MCF 10A (cell line): ENCODE data around the gene EXD3. TPM values are rescaled to one million over a fixed set of nuclear protein-coding genes. Genes with fewer than 3 reads are reported as not detected.
A peak's percentile ranks its signal among the peaks of the same experiment; 100 is the strongest.

Experiments
- BruUV-seq: library from RNA; stranded (reverse); fragments of 400-500 nt; replicated peaks from 2 replicates; lab custom pipeline; 2021; lab: Mats Ljungman, UMichigan
- CTCF ChIA-PET: fragments of 300-600 bp; sonication (Branson Sonifier 250); formaldehyde crosslinking; extraction: SDS; loops from one replicate; lab custom pipeline; 2021; ENCODE audit warnings: antibody characterized with exemption, inconsistent platforms; lab: Yijun Ruan, JAX
- POLR2A ChIA-PET: fragments of 300-600, 350-650 bp; sonication (Branson Sonifier 250); formaldehyde crosslinking; extraction: SDS; loops from one replicate; lab custom pipeline; 2020; ENCODE audit warnings: antibody characterized with exemption, inconsistent platforms; lab: Yijun Ruan, JAX
- DNase-seq: peaks from one replicate; pipeline ENCODE4 v3.0.0-alpha.2; 2018; ENCODE audit not compliant: unreplicated experiment
- H3K27ac Mint-ChIP-seq: one replicate; pipeline ENCODE4 v1.8.0; 2022; ENCODE audit warnings: mild to moderate bottlenecking, low read depth, mixed read lengths; ENCODE audit not compliant: unreplicated experiment
- H3K27me3 Mint-ChIP-seq: one replicate; pipeline ENCODE4 v1.8.0; 2022; ENCODE audit warnings: mixed read lengths; ENCODE audit not compliant: insufficient read depth, unreplicated experiment
- H3K36me3 Mint-ChIP-seq: one replicate; pipeline ENCODE4 v1.8.0; 2022; ENCODE audit warnings: mild to moderate bottlenecking, moderate library complexity, mixed read lengths; ENCODE audit not compliant: insufficient read depth, unreplicated experiment
- H3K4me1 Mint-ChIP-seq: one replicate; pipeline ENCODE4 v1.8.0; 2022; ENCODE audit warnings: mixed read lengths; ENCODE audit not compliant: insufficient read depth, unreplicated experiment
- H3K4me3 Mint-ChIP-seq: one replicate; pipeline ENCODE4 v1.8.0; 2022; ENCODE audit warnings: mild to moderate bottlenecking, moderate library complexity, mixed read lengths; ENCODE audit not compliant: unreplicated experiment
- H3K9me3 Mint-ChIP-seq: one replicate; pipeline ENCODE4 v1.8.0; 2022; ENCODE audit warnings: mixed read lengths; ENCODE audit not compliant: unreplicated experiment
- CTCF ChIP-seq: fragments of 200-600 bp; IDR thresholded peaks from one replicate; pipeline ENCODE4 v1.8.0; 2022; ENCODE audit warnings: antibody characterized with exemption, mild to moderate bottlenecking; ENCODE audit not compliant: unreplicated experiment
- intact Hi-C: fragments of 100-400 bp; cut with micrococcal nuclease; formaldehyde crosslinking; loops from 2 replicates; pipeline ENCODE4 v1.14.1; 2022
- total RNA-seq: library from RNA; stranded (reverse); gene quantifications from 2 replicates; pipeline ENCODE4 v1.2.3, GENCODE V29; 2022

The EXD3 gene
- total RNA-seq, 1 experiment from 2014 or later, result 17.1 TPM

DNA sequence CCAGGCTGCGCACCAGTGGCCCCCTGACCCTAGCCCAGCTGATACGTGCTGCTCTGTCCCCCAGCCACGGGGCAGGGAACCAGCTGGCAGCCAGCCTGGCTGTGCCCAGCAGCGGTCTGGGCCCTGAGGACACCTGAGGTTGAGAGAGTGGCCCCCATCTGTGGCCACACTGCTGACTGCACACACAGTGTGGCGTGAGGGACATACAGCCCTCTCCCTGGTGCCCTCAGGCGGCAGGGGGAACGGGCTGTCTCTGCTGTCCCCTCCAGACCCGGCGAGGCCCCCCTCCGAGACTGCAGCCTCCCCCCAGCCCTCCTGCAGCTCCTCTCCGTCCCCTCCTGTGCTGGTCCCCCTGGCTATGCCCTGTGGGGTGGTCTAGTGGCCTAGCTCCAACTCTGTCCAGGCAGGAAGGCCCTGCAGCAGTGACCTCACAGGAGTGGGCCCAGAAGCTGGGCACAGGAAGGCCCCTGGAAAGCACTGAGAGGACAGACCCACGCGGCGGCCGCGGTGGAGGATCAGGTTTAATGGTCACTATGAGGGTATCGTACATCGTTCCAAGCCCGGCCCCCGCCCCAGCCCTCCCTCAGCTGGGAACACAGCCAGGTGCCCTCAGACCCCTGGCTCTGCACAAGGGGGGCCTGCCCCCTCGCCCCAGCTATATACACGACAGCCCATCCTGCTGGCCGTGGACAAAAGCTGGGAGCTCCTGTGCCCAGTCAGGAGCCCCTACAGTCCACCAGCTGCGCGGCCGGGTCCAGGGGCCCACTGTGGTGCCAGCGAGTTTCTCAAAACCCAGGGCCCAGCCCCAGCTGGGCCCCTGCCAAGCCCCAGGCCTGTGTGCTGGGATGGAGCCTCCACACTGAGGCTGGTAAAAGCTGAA is 25.0 kb upstream of the EXD3 start:
- Mint-ChIP-seq H3K4me3 (no peak overlapping the region), H3K36me3 (no peaks in the 10 kb centered on the region), H3K27ac (no peak overlapping the region), H3K4me1 (peaks cover 11% of the 10 kb centered on the region), H3K9me3 (no peaks in the 10 kb centered on the region), H3K27me3 (no peaks in the 10 kb centered on the region)
- intact Hi-C loops, result loop anchor here (10.0 kb wide), 1 partner anchor 77 kb away; no protein-coding TSS in a partner anchor
- BruUV-seq, result TSS peak; percentile 26
- TF ChIP-seq CTCF, result no peak
- no peak for DNase-seq
- CTCF ChIA-PET, result interaction anchor here (0.6 to 1.0 kb wide), 3 partner anchors 18 to 161 kb away, joined by 3 read pairs; no protein-coding TSS in a partner anchor
- POLR2A ChIA-PET, result no interaction called here

DNA sequence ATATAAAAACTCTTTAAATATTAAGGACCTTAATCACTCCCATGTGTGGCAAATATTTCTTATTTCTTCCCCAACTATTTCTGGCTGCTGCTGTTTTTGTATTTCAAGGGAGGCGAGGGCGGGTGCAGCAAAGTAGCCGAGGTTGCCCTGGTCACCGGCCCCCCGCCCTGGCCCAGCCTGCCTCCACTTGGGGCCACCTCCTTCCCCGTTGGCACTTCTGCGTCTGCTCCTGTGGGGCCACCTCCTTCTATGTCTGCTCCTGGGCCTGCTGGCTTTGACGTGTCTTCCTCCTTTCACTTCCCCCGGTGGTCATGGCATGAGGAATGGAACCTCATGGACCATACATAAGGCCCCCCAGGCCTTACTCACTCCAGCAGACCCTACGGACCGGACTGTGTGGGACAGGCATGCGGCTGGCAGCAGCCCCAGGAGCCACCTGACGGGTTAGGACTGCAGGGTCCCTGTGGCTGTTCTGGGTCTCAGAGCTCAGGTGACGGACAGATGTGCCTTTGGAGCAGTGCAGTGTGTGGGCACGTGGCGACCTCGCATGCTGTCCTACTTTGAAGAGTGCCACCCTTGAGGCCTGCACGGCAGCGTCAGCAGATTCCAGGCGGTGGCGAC is 24.0 kb upstream of the EXD3 start:
- Mint-ChIP-seq H3K4me3 (no peak overlapping the region), H3K27ac (peak overlapping the region; percentile 43), H3K9me3 (no peaks in the 10 kb centered on the region), H3K27me3 (no peaks in the 10 kb centered on the region), H3K4me1 (peaks cover 11% of the 10 kb centered on the region), H3K36me3 (no peaks in the 10 kb centered on the region)
- no peak for TF ChIP-seq CTCF
- intact Hi-C loops, result loop anchor here (10.0 kb wide), 1 partner anchor 78 kb away; no protein-coding TSS in a partner anchor
- POLR2A ChIA-PET, result interaction anchor here (0.8 to 1.5 kb wide), 3 partner anchors 9 to 35 kb away, joined by 3 to 5 read pairs (median 3); partner anchors contain the start of genes EXD3 and NOXA1
- CTCF ChIA-PET, result interaction anchor here (0.5 to 5.4 kb wide), 6 partner anchors 12 to 160 kb away, joined by 3 to 36 read pairs (median 3); partner anchors contain the start of genes EXD3, NOXA1 and NSMF
- no TSS peak for BruUV-seq
- DNase-seq, result no peak

GRCh38 chr9:137445930-137446431 is 23.0 kb upstream of the EXD3 start:
- Mint-ChIP-seq H3K27ac (no peak overlapping the region), H3K4me3 (no peak overlapping the region), H3K4me1 (peaks cover 11% of the 10 kb centered on the region), H3K9me3 (no peaks in the 10 kb centered on the region), H3K36me3 (no peaks in the 10 kb centered on the region), H3K27me3 (no peaks in the 10 kb centered on the region)
- DNase-seq, result no peak
- no peak for TF ChIP-seq CTCF
- ChIA-PET CTCF (interaction anchor here (0.5 to 5.4 kb wide), 11 partner anchors 8 to 710 kb away, joined by 3 to 36 read pairs (median 3); partner anchors contain the start of genes EXD3, NOXA1 and NSMF), POLR2A (interaction anchor here (0.8 to 3.0 kb wide), 6 partner anchors 9 to 104 kb away, joined by 3 to 17 read pairs (median 4); partner anchors contain the start of genes EXD3, NOXA1, NSMF and PNPLA7)
- intact Hi-C loops, result loop anchor here (1.0 to 10.0 kb wide), 4 partner anchors 22 to 159 kb away; no protein-coding TSS in a partner anchor
- BruUV-seq, result no TSS peak
